IMR-90 (cell line): ENCODE measurements around the gene ABCB1. TPM values are rescaled to one million over a fixed set of nuclear protein-coding genes. Genes with fewer than 3 reads are reported as not detected.

Experiments used
- ATAC-seq: fragments of 200-7000 bp; cut with Tn5 transposase; 2 replicates; pipeline ENCODE4 v1.9.1; 2020; ENCODE audit warnings: low read depth, mild to moderate bottlenecking, moderate library complexity
- BruUV-seq: library from RNA; stranded (reverse); fragments of 400-500 nt; replicated peaks from 2 replicates; lab custom pipeline; 2021; lab: Mats Ljungman, UMichigan
- CTCF ChIA-PET: fragments of 300-600 bp; formaldehyde crosslinking; extraction: SDS; loops from one replicate; lab custom pipeline; 2021; ENCODE audit warnings: antibody characterized with exemption; lab: Yijun Ruan, JAX
- POLR2A ChIA-PET: fragments of 300-600 bp; sonication (Branson Sonifier 250); formaldehyde crosslinking; loops from one replicate; lab custom pipeline; 2022; ENCODE audit warnings: antibody characterized with exemption; ENCODE audit not compliant: unreplicated experiment; lab: Charles Lee
- DNase-seq: peaks from one replicate; pipeline ENCODE4 v3.0.0; 2013
- H2AFZ ChIP-seq: replicated peaks from 2 replicates; pipeline ENCODE3; 2013; ENCODE audit warnings: low read length, mild to moderate bottlenecking; ENCODE audit not compliant: poor library complexity
- H2AK5ac ChIP-seq: 2 replicates; pipeline ENCODE4 v1.6.1; 2013; ENCODE audit warnings: low read depth, low read length, inconsistent platforms
- H2AK9ac ChIP-seq: replicated peaks from 2 replicates; pipeline ENCODE3; 2013; ENCODE audit warnings: mild to moderate bottlenecking, low read depth, low read length, moderate library complexity; ENCODE audit not compliant: poor library complexity
- H2BK120ac ChIP-seq: 2 replicates; pipeline ENCODE4 v1.6.1; 2013; ENCODE audit warnings: low read depth, low read length, inconsistent platforms
- H2BK15ac ChIP-seq: 3 replicates; pipeline ENCODE4 v1.6.1; 2013; ENCODE audit warnings: low read depth, low read length, inconsistent platforms
- H2BK20ac ChIP-seq: 2 replicates; pipeline ENCODE4 v1.6.1; 2013; ENCODE audit warnings: low read depth, mild to moderate bottlenecking, inconsistent platforms, low read length, moderate library complexity
- H2BK5ac ChIP-seq: 2 replicates; pipeline ENCODE4 v1.6.1; 2013; ENCODE audit warnings: mild to moderate bottlenecking, low read depth, low read length, inconsistent platforms; ENCODE audit not compliant: poor library complexity, severe bottlenecking
- H3K14ac ChIP-seq: replicated peaks from 2 replicates; pipeline ENCODE4 v1.6.1; 2013; ENCODE audit warnings: low read depth, low read length, inconsistent platforms
- H3K18ac ChIP-seq: 2 replicates; pipeline ENCODE4 v1.6.1; 2013; ENCODE audit warnings: low read depth, low read length, control low read depth
- H3K23ac ChIP-seq: 2 replicates; pipeline ENCODE4 v1.6.1; 2013; ENCODE audit warnings: low read depth, low read length, inconsistent platforms
- H3K27ac ChIP-seq: 2 replicates; pipeline ENCODE4 v1.5.1; 2013; ENCODE audit warnings: mild to moderate bottlenecking, control low read depth, low read length; ENCODE audit not compliant: insufficient read depth
- H3K27me3 ChIP-seq: 2 replicates; pipeline ENCODE4 v1.6.1; 2013; ENCODE audit warnings: low read length; ENCODE audit not compliant: control insufficient read depth, insufficient read depth
- H3K36me3 ChIP-seq: 2 replicates; pipeline ENCODE4 v1.6.1; 2013; ENCODE audit warnings: low read length, mixed read lengths; ENCODE audit not compliant: control insufficient read depth, insufficient read depth
- H3K4ac ChIP-seq: 2 replicates; pipeline ENCODE4 v1.6.1; 2013; ENCODE audit warnings: low read depth, low read length, inconsistent platforms
- H3K4me1 ChIP-seq: 2 replicates; pipeline ENCODE4 v1.6.1; 2013; ENCODE audit warnings: low read length, mixed read lengths; ENCODE audit not compliant: control insufficient read depth, insufficient read depth
- H3K4me2 ChIP-seq: 2 replicates; pipeline ENCODE4 v1.6.1; 2013; ENCODE audit warnings: low read depth, mild to moderate bottlenecking, control low read depth, low read length, moderate library complexity
- H3K4me3 ChIP-seq: 2 replicates; pipeline ENCODE4 v1.5.1; 2013; ENCODE audit warnings: low read depth, mild to moderate bottlenecking, control low read depth, low read length, moderate library complexity; ENCODE audit not compliant: insufficient read depth
- H3K56ac ChIP-seq: 2 replicates; pipeline ENCODE4 v1.6.1; 2013; ENCODE audit warnings: low read length, inconsistent platforms; ENCODE audit not compliant: insufficient read depth; ENCODE audit errors: extremely low read depth
- H3K79me1 ChIP-seq, 2 experiments: 2 replicates each; pipeline ENCODE4 v1.6.1; 2013; ENCODE audit warnings: low read length in 2 of 2, inconsistent platforms in 1 of 2, low read depth in 1 of 2
- H3K9ac ChIP-seq: 2 replicates; pipeline ENCODE4 v1.6.1; 2013; ENCODE audit warnings: low read depth, low read length, control low read depth
- H3K9me1 ChIP-seq: 2 replicates; pipeline ENCODE4 v1.6.1; 2013; ENCODE audit warnings: low read length, inconsistent platforms; ENCODE audit not compliant: insufficient read depth
- H3K9me3 ChIP-seq: 2 replicates; pipeline ENCODE4 v1.6.1; 2013; ENCODE audit warnings: low read length; ENCODE audit not compliant: control insufficient read depth, insufficient read depth
- H4K20me1 ChIP-seq: 2 replicates; pipeline ENCODE4 v1.6.1; 2013; ENCODE audit warnings: low read length, inconsistent platforms; ENCODE audit not compliant: insufficient read depth
- H4K5ac ChIP-seq: 2 replicates; pipeline ENCODE4 v1.6.1; 2013; ENCODE audit warnings: mild to moderate bottlenecking, low read depth, low read length, control low read depth
- H4K8ac ChIP-seq, 2 experiments: 2 replicates each; pipeline ENCODE4 v1.6.1; 2013; ENCODE audit warnings: low read depth in 2 of 2, low read length in 2 of 2, control low read depth in 1 of 2, inconsistent platforms in 1 of 2
- H4K91ac ChIP-seq: 2 replicates; pipeline ENCODE4 v1.6.1; 2013; ENCODE audit warnings: low read depth, low read length, inconsistent platforms; ENCODE audit not compliant: insufficient read depth
- BHLHE40 ChIP-seq: fragments of 150-350 bp; IDR thresholded peaks from 2 replicates; pipeline ENCODE4 v1.6.1; 2016; ENCODE audit warnings: mild to moderate bottlenecking, low read depth, low read length
- MAZ ChIP-seq: IDR thresholded peaks from 2 replicates; pipeline ENCODE4 v1.6.1; 2012; ENCODE audit warnings: low read depth, mild to moderate bottlenecking, low read length, improper control_type of control experiment, moderate library complexity, borderline replicate concordance
- RAD21 ChIP-seq: IDR thresholded peaks from 2 replicates; pipeline ENCODE4 v1.6.1; 2012; ENCODE audit warnings: low read length, improper control_type of control experiment
- WGBS, 2 experiments: methylation state at CpG; one replicate each; pipeline versions ENCODE4 v1.1.5 to v1.1.7; 2013; ENCODE audit warnings: missing lambda C conversion rate in 2 of 2; ENCODE audit not compliant: insufficient read length in 1 of 2; ENCODE audit errors: extremely low coverage in 2 of 2; 5-methylcytosine and 5-hydroxymethylcytosine counted together
- dilution Hi-C: fragments of 300-500 bp; cut with HindIII; formaldehyde crosslinking; loops from one replicate; pipeline ENCODE4 v1.14.3; 2018; ENCODE audit warnings: low sequenced_read_pairs; ENCODE audit not compliant: unreplicated experiment
- in situ Hi-C: fragments of 300-500 bp; cut with MboI; formaldehyde crosslinking; loops from 3 replicates; pipeline ENCODE4 v1.14.3; 2019; ENCODE audit warnings: low sequenced_read_pairs, inconsistent platforms, mixed read lengths
- intact Hi-C: fragments of 100-400 bp; cut with micrococcal nuclease; formaldehyde crosslinking; loops from 2 replicates; pipeline ENCODE4 v1.10.0; 2022
- polyA plus RNA-seq, 3 experiments: library from polyadenylated mRNA; depleted of rRNA; stranded (reverse); fragments of >200 nt; gene quantifications; 2 replicates each; pipeline ENCODE4 v1.2.3, GENCODE V29; 2012; ENCODE audit warnings: low replicate concordance in 1 of 3
- total RNA-seq: library from RNA; depleted of rRNA; stranded (reverse); fragments of >200 nt; gene quantifications from 2 replicates; pipeline ENCODE4 v1.2.3, GENCODE V29; 2012

Gene ABCB1
- total and polyA plus RNA-seq, 2 of the 4 experiments (the other 2 are of a cell fraction) = 0.80 to 0.90 TPM

DNA sequence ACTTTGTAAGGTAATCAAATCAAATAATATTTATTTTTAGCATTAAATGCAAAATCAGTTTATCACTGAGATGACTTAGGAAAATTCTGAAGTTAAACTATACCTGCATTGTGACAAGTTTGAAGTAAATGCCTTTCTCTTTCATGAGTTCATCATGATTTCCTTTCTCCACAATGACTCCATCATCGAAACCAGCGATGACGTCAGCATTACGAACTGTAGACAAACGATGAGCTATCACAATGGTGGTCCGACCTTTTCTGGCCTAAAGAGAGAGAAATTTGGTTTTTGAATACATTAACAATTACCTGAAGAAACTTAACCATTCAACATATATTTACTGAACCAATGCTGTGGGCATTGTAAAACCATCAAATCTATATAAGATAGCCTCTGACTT lies 54.9 kb downstream of the ABCB1 start:
- TF ChIP-seq RAD21 = no peak
- TF ChIP-seq MAZ = no peak
- TF ChIP-seq BHLHE40 = no peak
- in situ Hi-C loops (no loop called here), dilution Hi-C loops (no loop called here), intact Hi-C loops (no loop called here)
- no peak overlapping the region for H3K4me3 ChIP-seq
- no peak overlapping the region for H3K27ac ChIP-seq
- WGBS, 2 experiments = no CpG with 5 or more reads among the region's 6 CpGs
- DNase-seq (no peak), ATAC-seq (no peak)
- no peak overlapping the region for H4K5ac ChIP-seq
- no peak overlapping the region for H2AK9ac ChIP-seq
- no TSS peak for BruUV-seq
- H4K20me1 ChIP-seq = no peaks in the 10 kb centered on the region
- no peak overlapping the region for H3K4ac ChIP-seq
- no peak overlapping the region for H4K8ac ChIP-seq
- H3K27me3 ChIP-seq = no peaks in the 10 kb centered on the region
- no peaks in the 10 kb centered on the region for H3K9me1 ChIP-seq
- no peak overlapping the region for H2AK5ac ChIP-seq
- ChIA-PET CTCF (no interaction called here), POLR2A (no interaction called here)
- H3K4me2 ChIP-seq = no peak overlapping the region
- no peak overlapping the region for H2AFZ ChIP-seq
- no peaks in the 10 kb centered on the region for H3K9me3 ChIP-seq
- H2BK120ac ChIP-seq = no peak overlapping the region
- no peak overlapping the region for H3K23ac ChIP-seq
- no peak overlapping the region for H3K14ac ChIP-seq
- no peak overlapping the region for H3K56ac ChIP-seq
- no peak overlapping the region for H3K9ac ChIP-seq
- H2BK5ac ChIP-seq = no peak overlapping the region
- no peak overlapping the region for H2BK20ac ChIP-seq
- no peak overlapping the region for H2BK15ac ChIP-seq
- H3K18ac ChIP-seq = no peak overlapping the region
- no peaks in the 10 kb centered on the region for H3K79me1 ChIP-seq
- H3K4me1 ChIP-seq = no peaks in the 10 kb centered on the region
- no peak overlapping the region for H4K91ac ChIP-seq
- H3K36me3 ChIP-seq = no peaks in the 10 kb centered on the region
